ENCODE measurements around the gene BAAT. TPM values are rescaled to one million over a fixed set of nuclear protein-coding genes. Genes with fewer than 3 reads are reported as not detected.

BAAT gene
- total and polyA plus RNA-seq, 2 of the 13 experiments (the other 11 are each of a cell fraction or from before 2014, with no cell fraction given): 0.71 to 7.9 TPM

GRCh38 chr9:101417977-101418376 lies 33.2 kb upstream of the BAAT start:
- POLR2A ChIA-PET: interaction anchor here (3.2 kb wide), 1 partner anchor 9 kb away, joined by 11 read pairs; no protein-coding TSS in a partner anchor
- Histone ChIP-seq H2AFZ (ENCODE audit: low read length) (no peak overlapping the region), H3K36me3 (replicated peaks in 1 of 2; ENCODE audit: control insufficient read depth in 1 of 2, insufficient read depth in 2 of 2, low read length in 2 of 2) (no peaks in the 10 kb centered on the region), H3K4me1 (ENCODE audit: insufficient read depth, low read length) (peaks cover 66% of the 10 kb centered on the region), H3K4me2 (ENCODE audit: low read depth, low read length) (no peak overlapping the region), H4K20me1 (ENCODE audit: insufficient read depth, low read length) (no peaks in the 10 kb centered on the region), H3K4me3 (replicated peaks in 1 of 3; ENCODE audit: insufficient read depth in 1 of 3, low read depth in 2 of 3, low read length in 3 of 3) (no peak overlapping the region), H3K27ac (ENCODE audit: extremely low read length, insufficient read depth, low read length) (no peak overlapping the region), H3K9me3 (ENCODE audit: low read length) (no peaks in the 10 kb centered on the region), H3K27me3 (ENCODE audit: control insufficient read depth in 1 of 2, insufficient read depth in 2 of 2, low read length in 2 of 2) (no peaks in the 10 kb centered on the region), H3K9ac (ENCODE audit: insufficient read depth, low read depth, low read length) (no peak overlapping the region), H3K79me2 (ENCODE audit: insufficient read depth, low read length) (peaks cover 5% of the 10 kb centered on the region)
- CTCF ChIA-PET (ENCODE audit: low intra/inter-chr PET ratio, low total read pairs): no interaction called here
- TF ChIP-seq SP1 (IDR thresholded peaks at IDR 0.05) (no peak), SP1 (CRISPR knock-in tag; IDR thresholded peaks at IDR 0.05) (no peak), ZFP82 (CRISPR knock-in tag; IDR thresholded peaks at IDR 0.05; ENCODE audit: borderline replicate concordance) (no peak), HMG20B (CRISPR knock-in tag; conservative IDR thresholded peaks at IDR 0.05) (0 out of 2 replicates have a peak, but pooled peaks have one; percentile 32), ZNF256 (CRISPR knock-in tag; conservative IDR thresholded peaks at IDR 0.05) (no peak), GATAD2A (CRISPR knock-in tag; IDR thresholded peaks at IDR 0.05) (0 out of 2 replicates have a peak, but pooled peaks have one; percentile 18), DPF2 (CRISPR knock-in tag; IDR thresholded peaks at IDR 0.05; ENCODE audit: borderline replicate concordance, low read depth) (no peak), AKAP8 (CRISPR knock-in tag; IDR thresholded peaks at IDR 0.05) (no peak), AHR (CRISPR knock-in tag; IDR thresholded peaks at IDR 0.05) (no peak), GFI1 (CRISPR knock-in tag; IDR thresholded peaks at IDR 0.05; ENCODE audit: borderline replicate concordance) (peak; percentile 78), RELA (CRISPR knock-in tag; IDR thresholded peaks at IDR 0.05) (no peak), CEBPB (IDR thresholded peaks at IDR 0.05; ENCODE audit: borderline replicate concordance, low read depth, low read length) (peak; percentile 53), CEBPG (CRISPR knock-in tag; IDR thresholded peaks at IDR 0.05) (peak; percentile 51)
- no TSS peak for BruUV-seq (replicated peaks)
- ATAC-seq: no peak
- DNase-seq (ENCODE audit: low spot score): no peak
- in situ Hi-C loops (cut with HindIII; ENCODE audit: extremely low pct_ligation_motif_present, low pct_unique_long_range_greater_than_20kb): no loop called here
- intact Hi-C loops (cut with micrococcal nuclease; ENCODE audit: unreplicated experiment): no loop called here
- FAIRE-seq: no peak

DNA sequence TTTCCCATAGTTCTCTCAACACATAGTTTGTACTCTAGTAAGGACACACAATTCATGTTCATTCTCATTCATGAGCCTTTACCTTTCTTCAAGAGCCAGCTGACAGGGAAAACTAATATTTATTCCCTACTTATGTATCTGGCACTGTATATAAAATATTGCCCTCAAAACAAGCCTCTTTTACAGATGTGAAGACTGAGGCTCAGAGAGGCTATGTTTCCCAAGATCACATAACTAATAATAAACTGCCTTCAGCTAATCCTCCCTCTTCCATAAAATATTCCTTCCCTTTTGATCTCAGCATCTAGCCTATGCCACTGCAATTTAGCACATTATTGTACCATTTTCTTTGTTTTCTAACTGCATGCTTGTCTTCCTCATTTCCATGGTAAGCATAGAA lies 32.6 kb upstream of the BAAT start:
- no peak overlapping the region for H2AFZ ChIP-seq (ENCODE audit: low read length)
- no peak for FAIRE-seq
- H3K9ac ChIP-seq (ENCODE audit: insufficient read depth, low read depth, low read length): no peak overlapping the region
- no peak overlapping the region for H3K27ac ChIP-seq (ENCODE audit: extremely low read length, insufficient read depth, low read length)
- in situ Hi-C loops (cut with HindIII; ENCODE audit: extremely low pct_ligation_motif_present, low pct_unique_long_range_greater_than_20kb) (no loop called here), intact Hi-C loops (cut with micrococcal nuclease; ENCODE audit: unreplicated experiment) (no loop called here)
- no peak overlapping the region for H3K4me3 ChIP-seq (replicated peaks in 1 of 3; ENCODE audit: insufficient read depth in 1 of 3, low read depth in 2 of 3, low read length in 3 of 3)
- H3K4me2 ChIP-seq (ENCODE audit: low read depth, low read length): no peak overlapping the region
- ChIA-PET CTCF (ENCODE audit: low intra/inter-chr PET ratio, low total read pairs) (no interaction called here), POLR2A (interaction anchor here (3.2 kb wide), 1 partner anchor 8 kb away, joined by 11 read pairs; no protein-coding TSS in a partner anchor)
- H3K4me1 ChIP-seq (ENCODE audit: insufficient read depth, low read length): peaks cover 61% of the 10 kb centered on the region
- no peak for ATAC-seq
- peaks cover 5% of the 10 kb centered on the region for H3K79me2 ChIP-seq (ENCODE audit: insufficient read depth, low read length)
- H3K9me3 ChIP-seq (ENCODE audit: low read length): no peaks in the 10 kb centered on the region
- no peaks in the 10 kb centered on the region for H3K36me3 ChIP-seq (replicated peaks in 1 of 2; ENCODE audit: control insufficient read depth in 1 of 2, insufficient read depth in 2 of 2, low read length in 2 of 2)
- H3K27me3 ChIP-seq (ENCODE audit: control insufficient read depth in 1 of 2, insufficient read depth in 2 of 2, low read length in 2 of 2): no peaks in the 10 kb centered on the region
- BruUV-seq (replicated peaks): no TSS peak
- no peaks in the 10 kb centered on the region for H4K20me1 ChIP-seq (ENCODE audit: insufficient read depth, low read length)
- DNase-seq (ENCODE audit: low spot score): no peak
- TF ChIP-seq, protein P1, sequence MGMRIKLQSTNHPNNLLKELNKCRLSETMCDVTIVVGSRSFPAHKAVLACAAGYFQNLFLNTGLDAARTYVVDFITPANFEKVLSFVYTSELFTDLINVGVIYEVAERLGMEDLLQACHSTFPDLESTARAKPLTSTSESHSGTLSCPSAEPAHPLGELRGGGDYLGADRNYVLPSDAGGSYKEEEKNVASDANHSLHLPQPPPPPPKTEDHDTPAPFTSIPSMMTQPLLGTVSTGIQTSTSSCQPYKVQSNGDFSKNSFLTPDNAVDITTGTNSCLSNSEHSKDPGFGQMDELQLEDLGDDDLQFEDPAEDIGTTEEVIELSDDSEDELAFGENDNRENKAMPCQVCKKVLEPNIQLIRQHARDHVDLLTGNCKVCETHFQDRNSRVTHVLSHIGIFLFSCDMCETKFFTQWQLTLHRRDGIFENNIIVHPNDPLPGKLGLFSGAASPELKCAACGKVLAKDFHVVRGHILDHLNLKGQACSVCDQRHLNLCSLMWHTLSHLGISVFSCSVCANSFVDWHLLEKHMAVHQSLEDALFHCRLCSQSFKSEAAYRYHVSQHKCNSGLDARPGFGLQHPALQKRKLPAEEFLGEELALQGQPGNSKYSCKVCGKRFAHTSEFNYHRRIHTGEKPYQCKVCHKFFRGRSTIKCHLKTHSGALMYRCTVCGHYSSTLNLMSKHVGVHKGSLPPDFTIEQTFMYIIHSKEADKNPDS (CRISPR knock-in tag; IDR thresholded peaks at IDR 0.05): no peak
- TF ChIP-seq PAF1 (CRISPR knock-in tag; IDR thresholded peaks at IDR 0.05) (0 out of 2 replicates have a peak, but pooled peaks have one; percentile 3), DR1 (CRISPR knock-in tag; IDR thresholded peaks at IDR 0.05) (no peak), RFXAP (CRISPR knock-in tag; IDR thresholded peaks at IDR 0.05; ENCODE audit: borderline replicate concordance) (no peak), ZNF629 (CRISPR knock-in tag; conservative IDR thresholded peaks at IDR 0.05) (peak; percentile 90), ZMYM3 (CRISPR knock-in tag; IDR thresholded peaks at IDR 0.05) (peak; percentile 17; the same call in 1 of the 2 replicates)

All from HepG2 (cell line).